ENCODE data around the gene CTDNEP1.

Gene CTDNEP1

GRCh38 chr17:7280519-7281073 lies 29.1 kb upstream of the CTDNEP1 start:
- peak; percentile 78 for DNase-seq (ENCODE audit: low spot score)

- no peak for DNase-seq (ENCODE audit: low spot score)
Measured at GRCh38 chr17:7279448-7279847, 27.9 kb upstream of the CTDNEP1 start.

GRCh38 chr17:7266784-7267183 lies 15.2 kb upstream of the CTDNEP1 start:
- DNase-seq (ENCODE audit: low spot score), result no peak

- DNase-seq (ENCODE audit: low spot score), result no peak
Measured at GRCh38 chr17:7263801-7264078, 12.2 kb upstream of the CTDNEP1 start.

DNA sequence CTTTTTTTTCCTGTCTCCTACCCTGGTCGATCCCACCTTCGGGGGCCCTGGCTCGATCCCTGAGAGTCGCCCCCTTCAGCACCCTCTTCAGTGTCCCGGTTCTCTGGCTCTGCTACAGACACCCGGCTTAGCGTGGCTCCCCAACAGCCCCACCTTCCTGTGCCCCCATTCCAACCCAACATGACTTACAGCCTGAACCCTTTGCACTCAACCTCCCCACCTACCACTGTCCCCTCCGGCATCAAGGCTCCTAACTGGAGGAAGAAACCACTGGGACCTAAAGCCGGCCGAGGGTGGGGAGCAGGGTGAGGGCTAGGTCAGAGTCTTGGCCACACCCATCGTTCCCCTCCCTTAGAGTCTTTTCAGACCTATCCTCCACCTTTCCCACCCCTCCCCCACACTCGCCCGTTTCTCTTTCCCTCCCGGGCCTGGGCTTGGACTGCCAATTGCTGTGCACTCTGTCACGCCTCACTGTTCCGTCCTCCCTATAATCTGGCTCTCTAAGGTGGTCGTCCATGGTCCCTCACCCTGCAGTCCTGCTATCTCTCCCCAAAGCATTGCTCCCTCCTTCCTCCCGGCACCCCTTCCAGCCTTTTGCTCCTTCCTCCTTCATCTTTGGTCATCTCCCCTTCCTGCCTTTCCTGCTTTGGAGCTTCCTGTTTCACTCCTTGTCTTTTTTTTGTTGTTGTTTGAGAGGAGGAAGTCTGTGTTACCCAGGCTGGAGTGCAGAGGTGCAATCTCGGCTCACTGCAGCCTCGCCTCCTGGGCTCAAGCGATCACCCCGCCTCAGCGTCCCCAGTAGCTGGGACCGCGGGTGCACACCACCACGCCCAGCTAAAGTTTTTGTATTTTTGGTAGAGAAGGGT lies 11.6 kb upstream of the CTDNEP1 start:
- no peak for DNase-seq (ENCODE audit: low spot score)

DNA sequence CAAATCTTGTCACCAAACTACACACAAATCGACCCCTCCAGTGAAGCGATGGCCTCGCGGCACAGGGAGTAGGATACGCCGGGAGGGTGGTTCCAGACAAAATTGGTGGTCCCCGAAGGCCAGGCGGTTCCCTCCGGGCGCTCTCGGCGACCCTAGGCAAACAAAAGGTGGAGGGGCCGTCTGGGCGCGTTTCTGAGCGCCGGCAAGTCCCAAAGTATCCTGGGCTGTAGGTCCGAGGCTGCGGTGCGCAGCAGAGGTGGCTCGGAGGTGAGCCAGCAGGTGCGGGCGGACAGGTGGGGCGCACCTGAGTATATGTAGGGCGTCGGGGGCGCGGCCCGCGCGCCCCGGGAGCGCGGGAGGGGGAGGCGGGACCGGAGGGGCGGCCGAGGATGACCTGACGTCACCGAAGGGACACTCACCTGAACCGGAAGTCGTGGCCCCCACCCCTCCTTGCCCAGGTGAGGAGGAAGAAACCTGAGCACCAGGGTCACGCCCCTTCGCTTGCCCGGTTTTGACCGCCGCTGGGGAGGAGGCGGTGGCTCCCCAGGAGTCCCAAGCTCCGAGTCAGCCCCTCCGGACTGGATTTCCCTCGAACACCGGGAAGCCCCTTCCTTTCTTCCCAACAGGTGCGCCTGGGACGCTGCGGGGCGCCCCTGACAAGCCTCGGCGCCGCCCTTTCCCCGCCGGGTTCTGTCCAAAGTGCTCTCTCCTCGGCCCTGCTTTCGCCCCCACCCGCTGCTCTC lies 10.8 kb upstream of the CTDNEP1 start, which contains the start of gene CLDN7:
Gene CLDN7 (minus strand): TSS at position 287 of the 743 bp plus-strand sequence. CDS start 435 bp downstream, outside the sequence.
- no peak for DNase-seq (ENCODE audit: low spot score)

GRCh38 chr17:7261379-7262191 lies 10.1 kb upstream of the CTDNEP1 start:
- no peak for DNase-seq (ENCODE audit: low spot score)

- no peak for DNase-seq (ENCODE audit: low spot score)
Measured at GRCh38 chr17:7260651-7261378, 9.3 kb upstream of the CTDNEP1 start.

DNA sequence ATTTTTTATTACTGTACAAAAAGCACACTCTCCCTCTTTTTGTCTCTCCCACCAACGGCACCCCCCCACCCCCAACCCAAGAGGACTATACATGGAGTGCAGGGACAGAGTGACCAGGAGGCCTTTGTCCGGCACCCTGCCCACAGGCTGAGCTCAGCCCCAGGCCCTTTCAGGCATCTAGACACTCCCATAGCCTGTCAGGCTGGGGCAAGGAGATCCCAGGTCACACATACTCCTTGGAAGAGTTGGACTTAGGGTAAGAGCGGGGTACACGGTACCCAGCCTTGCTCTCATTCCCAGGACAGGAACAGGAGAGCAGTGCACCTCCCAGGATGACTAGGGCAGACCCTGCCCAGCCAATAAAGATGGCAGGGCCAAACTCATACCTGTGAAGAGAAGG lies 8.6 kb upstream of the CTDNEP1 start:
- DNase-seq (ENCODE audit: low spot score), result no peak

- DNase-seq (ENCODE audit: low spot score), result no peak
Measured at GRCh38 chr17:7259555-7259889, 8.0 kb upstream of the CTDNEP1 start.

DNA sequence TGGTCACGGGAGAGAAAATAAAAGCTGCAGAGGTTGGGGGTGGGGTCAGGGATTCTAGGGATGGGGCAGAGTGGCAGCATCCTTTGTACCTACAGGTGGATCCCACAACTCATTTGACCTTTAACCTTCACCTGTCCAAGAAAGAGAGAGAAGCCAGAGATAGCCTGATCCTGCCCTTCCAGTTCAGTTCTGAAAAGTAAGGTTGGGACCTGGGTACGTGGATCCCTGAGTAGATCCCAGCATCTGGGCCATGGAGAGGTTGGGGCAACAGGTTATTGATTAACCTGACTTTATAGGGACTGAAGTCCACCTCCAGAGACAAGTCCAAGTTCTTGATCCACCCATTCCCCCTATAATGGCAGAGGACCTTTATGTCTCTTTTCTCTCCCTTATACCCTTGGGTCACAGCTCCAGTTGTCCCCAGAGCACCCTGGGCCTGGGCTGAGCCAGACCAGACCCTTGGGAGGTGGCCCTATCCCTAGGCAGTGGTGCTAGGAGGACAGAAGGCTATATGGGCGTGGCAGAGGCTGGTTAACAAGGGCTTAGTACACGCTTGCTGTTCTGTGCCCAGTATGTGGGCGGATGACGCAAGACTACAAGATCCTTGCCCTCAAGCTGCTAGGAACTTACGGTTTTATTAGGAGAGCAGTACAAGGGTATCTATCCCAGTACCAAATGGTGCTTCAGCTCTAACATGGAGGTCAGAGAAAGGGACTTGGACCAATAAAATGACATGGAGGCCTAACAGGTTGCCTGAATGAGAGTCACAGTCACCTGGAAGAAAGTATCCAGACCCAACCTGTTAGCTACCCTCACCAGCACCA lies 7.4 kb upstream of the CTDNEP1 start:
- DNase-seq (ENCODE audit: low spot score), result no peak

- DNase-seq (ENCODE audit: low spot score), result no peak
Measured at GRCh38 chr17:7256766-7257456, 5.4 kb upstream of the CTDNEP1 start.

DNA sequence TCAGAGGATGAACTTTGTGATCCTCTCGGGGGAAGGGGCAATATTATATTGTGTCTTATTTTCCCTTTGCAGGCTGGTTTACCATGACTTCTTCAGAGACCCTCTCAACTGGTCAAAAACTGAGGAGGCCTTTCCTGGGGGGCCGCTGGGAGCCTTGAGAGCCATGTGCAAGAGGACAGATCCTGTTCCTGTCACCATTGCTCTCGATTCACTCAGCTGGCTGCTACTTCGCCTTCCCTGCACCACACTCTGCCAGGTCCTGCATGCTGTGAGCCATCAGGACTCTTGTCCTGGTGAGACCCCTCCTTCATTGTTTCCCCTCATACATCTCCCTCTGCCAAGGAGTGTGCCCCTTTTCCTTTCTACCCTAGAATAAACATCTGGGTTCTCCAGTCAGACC lies 3.0 kb upstream of the CTDNEP1 start:
- no peak for DNase-seq (ENCODE audit: low spot score)

- no peak for DNase-seq (ENCODE audit: low spot score)
Measured at GRCh38 chr17:7253082-7253481, 1.5 kb upstream of the CTDNEP1 start.

- peak; percentile 86 for DNase-seq (ENCODE audit: low spot score)
Measured at GRCh38 chr17:7252176-7253043, 876 bp upstream of the CTDNEP1 start, which contains the start of gene ELP5. TSS of gene ELP5 (plus strand) at chr17:7252215. CDS start at chr17:7252551, 336 bp downstream.

GRCh38 chr17:7250695-7251627 lies 573 bp downstream of the CTDNEP1 start:
- DNase-seq (ENCODE audit: low spot score), result no peak

- no peak for DNase-seq (ENCODE audit: low spot score)
Measured at GRCh38 chr17:7249830-7250229, 1.7 kb downstream of the CTDNEP1 start.

- no peak for DNase-seq (ENCODE audit: low spot score)
Measured at GRCh38 chr17:7249214-7249613, 2.3 kb downstream of the CTDNEP1 start.
